Choroid plexus epithelial cell (primary cell): ENCODE data around the gene RPL36.
"Not testable (repeated sequence)": the region's sequence is repeated elsewhere in the genome, so short reads cannot be mapped to it uniquely, and the experiment has no call there.

Experiments
- DNase-seq: peaks from one replicate; pipeline ENCODE4 v3.0.0-alpha.2; 2010; ENCODE audit warnings: low read depth
- H3K4me3 ChIP-seq: 2 replicates; pipeline ENCODE4 v1.5.1; 2011; ENCODE audit warnings: low read depth, mild to moderate bottlenecking, control low read depth, low read length, moderate library complexity
- CTCF ChIP-seq: conservative IDR thresholded peaks from 2 replicates; pipeline ENCODE4 v1.5.1; 2011; ENCODE audit warnings: low read depth, mild to moderate bottlenecking, control low read depth, inconsistent platforms, low read length, moderate library complexity

The RPL36 gene

GRCh38 chr19:5698635-5699422 lies 8.7 kb downstream of the RPL36 start:
- no peak for TF ChIP-seq CTCF
- DNase-seq = no peak
- no peak overlapping the region for H3K4me3 ChIP-seq

- H3K4me3 ChIP-seq = no peak overlapping the region
- no peak for TF ChIP-seq CTCF
- DNase-seq = no peak
Measured at GRCh38 chr19:5700455-5701092, 10.5 kb downstream of the RPL36 start.

GRCh38 chr19:5702053-5702410 lies 11.9 kb downstream of the RPL36 start:
- H3K4me3 ChIP-seq, DNase-seq: not testable (repeated sequence)

GRCh38 chr19:5703819-5704818 lies 14.0 kb downstream of the RPL36 start:
- TF ChIP-seq CTCF = no peak
- H3K4me3 ChIP-seq = no peak overlapping the region
- no peak for DNase-seq

- no peak for DNase-seq
- H3K4me3 ChIP-seq = no peak overlapping the region
- no peak for TF ChIP-seq CTCF
Measured at GRCh38 chr19:5705552-5705951, 15.5 kb downstream of the RPL36 start.

- no peak for TF ChIP-seq CTCF
- no peak for DNase-seq
Measured at GRCh38 chr19:5706876-5707573, 16.9 kb downstream of the RPL36 start.

More at GRCh38 chr19:5706876-5707573, 16.9 kb downstream of the RPL36 start:
- H3K4me3 ChIP-seq = no peak overlapping the region
